ENCODE measurements around the gene ERVW-1.

DNA sequence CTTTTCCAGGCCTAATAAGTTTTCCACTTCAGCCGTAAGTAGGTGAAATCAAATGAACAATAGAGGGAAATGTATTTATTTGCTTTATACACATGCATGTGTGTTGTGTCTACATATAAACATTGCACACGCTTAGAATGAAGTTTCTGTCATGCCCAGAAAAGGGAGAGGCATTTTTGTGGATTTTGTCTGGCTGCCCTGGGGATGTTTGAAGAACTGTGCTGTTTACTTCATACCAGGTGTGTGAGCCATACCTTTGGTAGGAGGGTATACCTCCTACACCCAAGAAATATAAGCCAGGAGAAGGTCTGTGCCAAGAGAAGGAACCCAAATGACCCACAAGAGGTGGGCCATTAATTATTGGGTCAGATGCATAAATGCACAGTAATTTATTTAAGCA, 17.6 kb downstream of the ERVW-1 start:
- TF ChIP-seq POLR2A (IDR thresholded peaks at IDR 0.05) (no peak), EP300 (IDR thresholded peaks at IDR 0.05) (no peak)
- TF ChIP-seq, protein P1, sequence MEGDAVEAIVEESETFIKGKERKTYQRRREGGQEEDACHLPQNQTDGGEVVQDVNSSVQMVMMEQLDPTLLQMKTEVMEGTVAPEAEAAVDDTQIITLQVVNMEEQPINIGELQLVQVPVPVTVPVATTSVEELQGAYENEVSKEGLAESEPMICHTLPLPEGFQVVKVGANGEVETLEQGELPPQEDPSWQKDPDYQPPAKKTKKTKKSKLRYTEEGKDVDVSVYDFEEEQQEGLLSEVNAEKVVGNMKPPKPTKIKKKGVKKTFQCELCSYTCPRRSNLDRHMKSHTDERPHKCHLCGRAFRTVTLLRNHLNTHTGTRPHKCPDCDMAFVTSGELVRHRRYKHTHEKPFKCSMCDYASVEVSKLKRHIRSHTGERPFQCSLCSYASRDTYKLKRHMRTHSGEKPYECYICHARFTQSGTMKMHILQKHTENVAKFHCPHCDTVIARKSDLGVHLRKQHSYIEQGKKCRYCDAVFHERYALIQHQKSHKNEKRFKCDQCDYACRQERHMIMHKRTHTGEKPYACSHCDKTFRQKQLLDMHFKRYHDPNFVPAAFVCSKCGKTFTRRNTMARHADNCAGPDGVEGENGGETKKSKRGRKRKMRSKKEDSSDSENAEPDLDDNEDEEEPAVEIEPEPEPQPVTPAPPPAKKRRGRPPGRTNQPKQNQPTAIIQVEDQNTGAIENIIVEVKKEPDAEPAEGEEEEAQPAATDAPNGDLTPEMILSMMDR (IDR thresholded peaks at IDR 0.05), result no peak
